Stimulated activated CD4-positive, alpha-beta T cell treated with anti-CD3 and anti-CD28 coated beads, Interleukin-1b, Interleukin-23, amount 100 ng/mL, for 48 hours (primary cell): ENCODE results near the gene VEPH1.

Source experiments
- DNase-seq: peaks from one replicate; pipeline ENCODE4 v3.0.0-alpha.2; 2020

The VEPH1 gene

GRCh38 chr3:157472648-157473047, 30.6 kb downstream of the VEPH1 start:
- no peak for DNase-seq

- no peak for DNase-seq
These were observed 32.2 kb downstream of the VEPH1 start for GRCh38 chr3:157471064-157471463.

- DNase-seq, result no peak
These were observed 33.5 kb downstream of the VEPH1 start for GRCh38 chr3:157469561-157470294.

- DNase-seq, result no peak
These were observed 36.0 kb downstream of the VEPH1 start for GRCh38 chr3:157467200-157467599.

GRCh38 chr3:157465741-157466140, 37.5 kb downstream of the VEPH1 start:
- DNase-seq, result no peak

GRCh38 chr3:157464321-157464720, 38.9 kb downstream of the VEPH1 start:
- no peak for DNase-seq

- DNase-seq, result no peak
These were observed 39.4 kb downstream of the VEPH1 start for GRCh38 chr3:157463816-157464215.

- DNase-seq, result no peak
These were observed 43.0 kb downstream of the VEPH1 start for GRCh38 chr3:157460253-157460652.

- no peak for DNase-seq
These were observed 43.5 kb downstream of the VEPH1 start for GRCh38 chr3:157459706-157460105.

- no peak for DNase-seq
These were observed 49.4 kb downstream of the VEPH1 start for GRCh38 chr3:157453824-157454223.

- DNase-seq, result no peak
These were observed 51.1 kb downstream of the VEPH1 start for GRCh38 chr3:157452097-157452496.

- DNase-seq, result no peak
These were observed 56.1 kb downstream of the VEPH1 start for GRCh38 chr3:157447026-157447694.

GRCh38 chr3:157445857-157446256, 57.4 kb downstream of the VEPH1 start:
- DNase-seq, result no peak

- DNase-seq, result no peak
These were observed 58.4 kb downstream of the VEPH1 start for GRCh38 chr3:157444797-157445184.

- no peak for DNase-seq
These were observed 59.1 kb downstream of the VEPH1 start for GRCh38 chr3:157443905-157444796.

GRCh38 chr3:157442729-157443128, 60.5 kb downstream of the VEPH1 start:
- DNase-seq, result no peak

- DNase-seq, result no peak
These were observed 62.1 kb downstream of the VEPH1 start for GRCh38 chr3:157441102-157441624.

- DNase-seq, result no peak
These were observed 65.0 kb downstream of the VEPH1 start for GRCh38 chr3:157438194-157438730.

GRCh38 chr3:157436583-157437291, 66.5 kb downstream of the VEPH1 start, which contains the start of gene PTX3:
Gene PTX3, plus strand, starts transcription at chr3:157436850. Its CDS starts 84 bp downstream, at chr3:157436934.
- peak; percentile 2 for DNase-seq

GRCh38 chr3:157429708-157430107, 73.5 kb downstream of the VEPH1 start:
- no peak for DNase-seq

GRCh38 chr3:157428853-157429252, 74.4 kb downstream of the VEPH1 start:
- DNase-seq, result no peak

GRCh38 chr3:157427901-157428300, 75.3 kb downstream of the VEPH1 start:
- DNase-seq, result no peak
